BE2C (cell line): ENCODE measurements around the gene SKI.

Experiments
- DNase-seq: peaks from one replicate; pipeline ENCODE4 v3.0.0-alpha.2; 2020
- H3K27me3 ChIP-seq: fragments of 250-450 bp; sonication (Bioruptor Pico); 2 replicates; pipeline ENCODE4 v1.5.1; 2020; ENCODE audit warnings: mild to moderate bottlenecking
- H3K36me3 ChIP-seq: fragments of 250-450 bp; sonication (Bioruptor Pico); 2 replicates; pipeline ENCODE4 v1.5.1; 2020; ENCODE audit warnings: mild to moderate bottlenecking
- H3K4me1 ChIP-seq: fragments of 250-450 bp; sonication (Bioruptor Pico); 2 replicates; pipeline ENCODE4 v1.5.1; 2020
- H3K4me3 ChIP-seq: 2 replicates; pipeline ENCODE4 v1.5.1; 2011; ENCODE audit warnings: low read depth, low read length
- H3K9me3 ChIP-seq: fragments of 250-450 bp; sonication (Bioruptor Pico); 2 replicates; pipeline ENCODE4 v1.5.1; 2020
- CTCF ChIP-seq: IDR thresholded peaks from 2 replicates; pipeline ENCODE4 v1.5.1; 2012; ENCODE audit warnings: mild to moderate bottlenecking, low read depth, low read length

SKI gene

DNA sequence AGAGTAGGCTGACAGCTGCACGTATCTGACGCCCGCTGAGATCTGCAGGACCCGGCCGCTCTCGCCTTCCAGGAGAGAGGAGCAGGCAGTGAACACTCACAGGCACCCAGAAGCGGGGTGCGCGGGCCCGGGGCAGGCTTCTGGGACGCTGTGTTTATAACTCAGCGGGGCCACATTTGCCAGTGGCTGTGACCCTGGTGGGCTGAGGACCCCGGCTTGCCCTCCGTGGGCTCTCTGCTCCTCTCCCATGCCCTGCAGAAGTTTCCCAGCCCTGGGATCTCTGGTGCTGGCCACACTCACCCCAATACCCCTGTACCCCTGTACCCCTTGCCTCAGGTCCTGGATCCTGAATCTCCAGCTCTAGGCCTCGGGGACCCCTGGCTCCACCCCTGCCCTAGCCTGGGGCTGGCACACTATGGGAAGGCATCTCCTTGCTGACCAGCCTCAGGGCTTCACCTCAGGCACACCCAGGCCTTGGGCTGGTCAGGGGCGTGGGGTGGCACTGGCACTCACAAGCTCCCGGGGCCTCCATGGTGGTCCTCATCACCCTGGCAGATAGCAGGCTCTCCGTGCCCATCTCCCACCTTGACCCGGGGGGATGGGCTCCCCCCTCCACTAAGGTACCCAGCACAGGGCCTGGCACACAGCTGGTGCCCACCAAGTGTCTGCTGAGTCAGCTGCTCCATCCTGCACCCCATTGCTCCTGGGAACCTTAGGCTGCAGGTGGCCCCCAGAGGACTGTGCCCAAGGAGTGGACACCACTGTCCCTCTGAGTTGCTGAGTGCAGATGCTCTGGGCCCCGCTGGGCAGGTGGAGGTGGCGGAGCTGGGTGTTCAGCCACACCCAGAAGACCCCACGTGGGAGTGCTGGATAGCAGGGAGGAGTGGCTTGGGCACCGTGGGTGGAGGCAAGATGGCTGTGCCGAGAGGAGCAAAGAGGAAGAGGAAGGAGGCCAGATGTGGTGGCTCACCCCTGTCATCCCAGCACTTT is 130.8 kb downstream of the SKI start:
- no peaks in the 10 kb centered on the region for H3K27me3 ChIP-seq
- H3K9me3 ChIP-seq = no peaks in the 10 kb centered on the region
- TF ChIP-seq CTCF = no peak
- H3K36me3 ChIP-seq = no peaks in the 10 kb centered on the region
- H3K4me1 ChIP-seq = no peaks in the 10 kb centered on the region
- no peak overlapping the region for H3K4me3 ChIP-seq
- peak; percentile 2 for DNase-seq
